Regular cardiac myocyte (primary cell): ENCODE results near the gene NDUFV2. TPM values are rescaled to one million over a fixed set of nuclear protein-coding genes. Genes with fewer than 3 reads are reported as not detected.

Experiments used
- total RNA-seq: library from RNA; depleted of rRNA; stranded (reverse); fragments of >200 nt; gene quantifications from 2 replicates; pipeline ENCODE4 v1.2.3, GENCODE V29; 2014

The NDUFV2 gene
- 96.4 and 137 TPM in 2 replicates for total RNA-seq

DNA sequence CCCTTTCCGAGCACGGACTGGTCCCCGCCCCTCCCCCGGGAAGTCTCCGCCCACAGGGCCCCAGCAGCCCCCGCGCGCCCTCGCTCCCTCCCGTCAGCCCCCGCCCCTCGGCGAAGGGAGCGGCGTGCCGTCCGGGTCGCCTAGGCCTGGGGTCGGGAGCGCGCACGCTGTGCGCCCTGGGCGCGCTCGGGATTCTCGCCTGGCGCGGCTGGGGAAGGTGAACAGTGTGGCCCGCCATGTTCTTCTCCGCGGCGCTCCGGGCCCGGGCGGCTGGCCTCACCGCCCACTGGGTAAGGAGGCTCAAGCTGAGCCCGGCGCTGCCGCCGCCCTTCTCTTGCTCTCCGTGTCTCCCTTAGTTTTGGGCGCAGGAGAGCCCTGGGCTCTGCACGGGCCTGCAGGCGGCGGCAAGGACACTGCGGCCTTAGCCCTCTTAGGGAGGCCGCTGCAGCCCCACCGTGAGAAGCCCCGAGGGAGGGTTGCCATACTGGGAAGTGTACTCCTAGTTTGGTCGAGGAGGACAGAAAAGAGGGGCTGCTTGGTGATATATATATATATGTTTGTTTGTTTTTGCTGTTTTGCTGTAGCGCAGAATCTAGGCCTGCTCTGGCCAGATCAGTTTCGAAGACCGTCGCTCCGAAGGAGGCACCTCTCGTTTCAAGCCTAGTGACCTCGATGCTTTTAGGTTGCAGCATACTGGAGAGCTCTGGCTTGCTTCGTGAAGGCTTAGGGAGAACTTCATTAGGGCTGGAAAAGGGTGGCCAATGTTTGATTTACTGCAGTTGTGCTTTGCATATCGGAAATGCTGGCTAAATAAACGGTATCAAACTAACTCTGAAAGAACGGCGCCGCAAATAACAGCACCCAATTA, at the start of gene NDUFV2:
TSS of gene NDUFV2 (plus strand) at position 192 of the 868 bp plus-strand sequence. CDS start at position 237, 45 bp downstream.

GRCh38 chr18:9136315-9137155, 34.0 kb downstream of the NDUFV2 start, which contains the start of gene ANKRD12:
TSS of gene ANKRD12 (plus strand) at chr18:9136781. CDS start at chr18:9182433, 45,652 bp downstream.

Other genes starting within 250 kb of the NDUFV2 start
- 33.7 and 92.7 TPM in 2 replicates for gene ANKRD12, start 34.1 kb downstream of the NDUFV2 start, total RNA-seq
- 101 and 160 TPM in 2 replicates for gene TWSG1, start 232.1 kb downstream of the NDUFV2 start, total RNA-seq